ENCODE results near the gene ZNF862. TPM values are rescaled to one million over a fixed set of nuclear protein-coding genes. Genes with fewer than 3 reads are reported as not detected.

ZNF862 gene
- total RNA-seq, 2 experiments from 2014 or later, result 18.1 to 21.4 TPM

- intact Hi-C loops (cut with micrococcal nuclease), result no loop called here
- H3K9me3 Mint-ChIP-seq, result no peaks in the 10 kb centered on the region
- no peaks in the 10 kb centered on the region for H3K4me1 Mint-ChIP-seq (ENCODE audit: low read depth)
- H3K27ac Mint-ChIP-seq, result no peak overlapping the region
- no peak overlapping the region for H3K4me3 Mint-ChIP-seq
- no peaks in the 10 kb centered on the region for H3K36me3 Mint-ChIP-seq
- no peak for DNase-seq
- ChIA-PET CTCF (no interaction called here), POLR2A (no interaction called here)
- H3K27me3 Mint-ChIP-seq, result no peaks in the 10 kb centered on the region
Measured at GRCh38 chr7:149821191-149822148, 16.7 kb upstream of the ZNF862 start.

- H3K4me1 Mint-ChIP-seq (ENCODE audit: low read depth), result no peaks in the 10 kb centered on the region
- H3K36me3 Mint-ChIP-seq, result no peaks in the 10 kb centered on the region
- H3K9me3 Mint-ChIP-seq, result no peaks in the 10 kb centered on the region
- CTCF ChIA-PET, result no interaction called here
- DNase-seq, result no peak
- no peaks in the 10 kb centered on the region for H3K27me3 Mint-ChIP-seq
- no peak overlapping the region for H3K4me3 Mint-ChIP-seq
- intact Hi-C loops (cut with micrococcal nuclease), result no loop called here
- no peak overlapping the region for H3K27ac Mint-ChIP-seq
- POLR2A ChIA-PET, result no interaction called here
Measured at GRCh38 chr7:149822353-149822943, 15.7 kb upstream of the ZNF862 start.

- Mint-ChIP-seq H3K27me3 (no peaks in the 10 kb centered on the region), H3K4me1 (ENCODE audit: low read depth) (no peaks in the 10 kb centered on the region), H3K4me3 (no peak overlapping the region), H3K36me3 (no peaks in the 10 kb centered on the region), H3K27ac (no peak overlapping the region), H3K9me3 (no peaks in the 10 kb centered on the region)
- POLR2A ChIA-PET, result no interaction called here
- CTCF ChIA-PET, result no interaction called here
- DNase-seq, result no peak
- intact Hi-C loops (cut with micrococcal nuclease), result no loop called here
Measured at GRCh38 chr7:149823191-149823630, 15.0 kb upstream of the ZNF862 start.

GRCh38 chr7:149823631-149824199 is 14.5 kb upstream of the ZNF862 start:
- no peaks in the 10 kb centered on the region for H3K27me3 Mint-ChIP-seq
- DNase-seq, result no peak
- no peak overlapping the region for H3K27ac Mint-ChIP-seq
- H3K4me3 Mint-ChIP-seq, result no peak overlapping the region
- ChIA-PET CTCF (no interaction called here), POLR2A (no interaction called here)
- H3K36me3 Mint-ChIP-seq, result no peaks in the 10 kb centered on the region
- no peaks in the 10 kb centered on the region for H3K4me1 Mint-ChIP-seq (ENCODE audit: low read depth)
- no peaks in the 10 kb centered on the region for H3K9me3 Mint-ChIP-seq
- intact Hi-C loops (cut with micrococcal nuclease), result no loop called here

- Mint-ChIP-seq H3K9me3 (no peaks in the 10 kb centered on the region), H3K4me3 (no peak overlapping the region), H3K4me1 (ENCODE audit: low read depth) (no peaks in the 10 kb centered on the region), H3K27me3 (no peaks in the 10 kb centered on the region), H3K27ac (no peak overlapping the region), H3K36me3 (no peaks in the 10 kb centered on the region)
- no peak for DNase-seq
- intact Hi-C loops (cut with micrococcal nuclease), result no loop called here
- ChIA-PET POLR2A (no interaction called here), CTCF (no interaction called here)
Measured at GRCh38 chr7:149824301-149824741, 13.9 kb upstream of the ZNF862 start.

GRCh38 chr7:149824748-149825566 is 13.2 kb upstream of the ZNF862 start:
- ChIA-PET CTCF (no interaction called here), POLR2A (no interaction called here)
- Mint-ChIP-seq H3K27me3 (no peaks in the 10 kb centered on the region), H3K27ac (no peak overlapping the region), H3K4me1 (ENCODE audit: low read depth) (no peaks in the 10 kb centered on the region), H3K36me3 (no peaks in the 10 kb centered on the region), H3K4me3 (no peak overlapping the region), H3K9me3 (no peaks in the 10 kb centered on the region)
- intact Hi-C loops (cut with micrococcal nuclease), result no loop called here
- no peak for DNase-seq

GRCh38 chr7:149825567-149826343 is 12.4 kb upstream of the ZNF862 start:
- no peak overlapping the region for H3K27ac Mint-ChIP-seq
- intact Hi-C loops (cut with micrococcal nuclease), result no loop called here
- H3K36me3 Mint-ChIP-seq, result no peaks in the 10 kb centered on the region
- H3K9me3 Mint-ChIP-seq, result no peaks in the 10 kb centered on the region
- CTCF ChIA-PET, result interaction anchor here (1.1 kb wide), 1 partner anchor 11 kb away, joined by 3 read pairs; no protein-coding TSS in a partner anchor
- H3K4me1 Mint-ChIP-seq (ENCODE audit: low read depth), result no peaks in the 10 kb centered on the region
- no peaks in the 10 kb centered on the region for H3K27me3 Mint-ChIP-seq
- POLR2A ChIA-PET, result no interaction called here
- H3K4me3 Mint-ChIP-seq, result no peak overlapping the region
- DNase-seq, result no peak

GRCh38 chr7:149826344-149827088 is 11.7 kb upstream of the ZNF862 start:
- intact Hi-C loops (cut with micrococcal nuclease), result no loop called here
- ChIA-PET POLR2A (no interaction called here), CTCF (interaction anchor here (1.1 kb wide), 1 partner anchor 10 kb away, joined by 3 read pairs; no protein-coding TSS in a partner anchor)
- Mint-ChIP-seq H3K9me3 (no peaks in the 10 kb centered on the region), H3K27ac (no peak overlapping the region), H3K27me3 (peaks cover under 1% of the 10 kb centered on the region), H3K4me3 (no peak overlapping the region), H3K36me3 (no peaks in the 10 kb centered on the region), H3K4me1 (ENCODE audit: low read depth) (no peaks in the 10 kb centered on the region)
- no peak for DNase-seq

- H3K27me3 Mint-ChIP-seq, result peaks cover 4% of the 10 kb centered on the region
- H3K27ac Mint-ChIP-seq, result no peak overlapping the region
- H3K4me3 Mint-ChIP-seq, result no peak overlapping the region
- intact Hi-C loops (cut with micrococcal nuclease), result no loop called here
- DNase-seq, result no peak
- CTCF ChIA-PET, result interaction anchor here (1.0 to 1.1 kb wide), 2 partner anchors 9 to 20 kb away, joined by 3 read pairs; no protein-coding TSS in a partner anchor
- POLR2A ChIA-PET, result no interaction called here
- H3K4me1 Mint-ChIP-seq (ENCODE audit: low read depth), result no peaks in the 10 kb centered on the region
- no peaks in the 10 kb centered on the region for H3K36me3 Mint-ChIP-seq
- H3K9me3 Mint-ChIP-seq, result no peaks in the 10 kb centered on the region
Measured at GRCh38 chr7:149827089-149827981, 10.8 kb upstream of the ZNF862 start.

Data from activated CD4-positive, alpha-beta memory T cell treated with anti-CD3 and anti-CD28 coated beads for 36 hours (primary cell).